PC-3 (cell line): ENCODE data around the gene SPEM3. TPM values are rescaled to one million over a fixed set of nuclear protein-coding genes. Genes with fewer than 3 reads are reported as not detected.

Experiments used
- ATAC-seq: fragments of 200-7000 bp; cut with Tn5 transposase; 2 replicates; pipeline ENCODE4 v1.9.1; 2020; ENCODE audit warnings: mild to moderate bottlenecking, moderate library complexity
- BruUV-seq: library from RNA; stranded (reverse); fragments of 400-500 nt; replicated peaks from 2 replicates; lab custom pipeline; 2021; lab: Mats Ljungman, UMichigan
- CTCF ChIA-PET: fragments of 300-600 bp; sonication (Branson Sonifier 250); formaldehyde crosslinking; loops from one replicate; lab custom pipeline; 2022; ENCODE audit warnings: antibody characterized with exemption; lab: Charles Lee
- POLR2A ChIA-PET: fragments of 300-600 bp; sonication (Branson Sonifier 250); formaldehyde crosslinking; loops from one replicate; lab custom pipeline; 2022; ENCODE audit warnings: antibody characterized with exemption; ENCODE audit not compliant: unreplicated experiment; lab: Charles Lee
- DNase-seq: peaks from one replicate; pipeline ENCODE4 v3.0.0-alpha.2; 2015
- H2AFZ ChIP-seq: fragments of 300-600 bp; sonication (generic); 2 replicates; pipeline ENCODE4 v1.6.0; 2016; ENCODE audit warnings: antibody characterized with exemption, low read length
- H3F3A ChIP-seq: fragments of 300-600 bp; sonication (generic); one replicate; pipeline ENCODE4 v1.6.0; 2017; ENCODE audit warnings: antibody characterized with exemption, low read length, control low read depth, mild to moderate bottlenecking; ENCODE audit not compliant: unreplicated experiment
- H3K27ac ChIP-seq: fragments of 300-600 bp; sonication (generic); 2 replicates; pipeline ENCODE4 v1.5.1; 2016; ENCODE audit warnings: mild to moderate bottlenecking, low read length
- H3K27me3 ChIP-seq: fragments of 300-600 bp; sonication (generic); 2 replicates; pipeline ENCODE4 v1.6.1; 2016; ENCODE audit warnings: low read length, mixed read lengths
- H3K36me3 ChIP-seq: fragments of 300-600 bp; sonication (generic); 2 replicates; pipeline ENCODE4 v1.6.1; 2016; ENCODE audit warnings: low read depth, mixed run types, low read length, mixed read lengths
- H3K4me1 ChIP-seq: fragments of 300-600 bp; sonication (generic); 2 replicates; pipeline ENCODE4 v1.5.1; 2016; ENCODE audit warnings: low read length; ENCODE audit not compliant: insufficient read depth
- H3K4me2 ChIP-seq: fragments of 300-600 bp; sonication (generic); 2 replicates; pipeline ENCODE4 v1.6.0; 2016; ENCODE audit warnings: low read length
- H3K4me3 ChIP-seq: fragments of 300-600 bp; sonication (generic); 2 replicates; pipeline ENCODE4 v1.5.1; 2016; ENCODE audit warnings: mild to moderate bottlenecking, low read length, mixed read lengths
- H3K79me2 ChIP-seq: fragments of 300-600 bp; sonication (generic); 2 replicates; pipeline ENCODE4 v1.6.1; 2017; ENCODE audit warnings: low read length, mixed read lengths
- H3K9ac ChIP-seq: fragments of 300-600 bp; sonication (generic); 2 replicates; pipeline ENCODE4 v1.6.0; 2016; ENCODE audit warnings: mild to moderate bottlenecking, low read length
- H3K9me2 ChIP-seq: fragments of 300-600 bp; sonication (generic); replicated peaks from 2 replicates; pipeline ENCODE4 v1.6.1; 2016; ENCODE audit warnings: mixed run types, low read length, mixed read lengths
- H3K9me3 ChIP-seq: fragments of 300-600 bp; sonication (generic); 2 replicates; pipeline ENCODE4 v1.6.1; 2016; ENCODE audit warnings: low read length, mixed read lengths
- H4K20me1 ChIP-seq: fragments of 300-600 bp; sonication (generic); 2 replicates; pipeline ENCODE4 v1.6.1; 2016; ENCODE audit warnings: low read length, mixed read lengths
- EZH2 ChIP-seq: fragments of 300-600 bp; sonication (generic); IDR thresholded peaks from one replicate; pipeline ENCODE4 v1.6.1; 2017; ENCODE audit warnings: antibody characterized with exemption, mild to moderate bottlenecking, low read length; ENCODE audit not compliant: unreplicated experiment
- EZH2phosphoT487 ChIP-seq: fragments of 300-600 bp; sonication (generic); IDR thresholded peaks from 2 replicates; pipeline ENCODE4 v1.6.1; 2018; ENCODE audit warnings: mild to moderate bottlenecking, antibody characterized with exemption, low read length, borderline replicate concordance
- intact Hi-C: fragments of 100-400 bp; cut with micrococcal nuclease; formaldehyde crosslinking; loops from 2 replicates; pipeline ENCODE4 v1.9.0; 2023
- total RNA-seq: library from RNA; depleted of rRNA; stranded (reverse); fragments of >200 nt; gene quantifications from 2 replicates; pipeline ENCODE4 v1.2.3, GENCODE V29; 2014
- TF ChIP-seq, protein P1 (sequence below): fragments of 300-600 bp; sonication (generic); conservative IDR thresholded peaks from 2 replicates; pipeline ENCODE4 v1.5.1; 2017; ENCODE audit warnings: antibody characterized with exemption, low read depth, mild to moderate bottlenecking, low read length

Gene SPEM3
- total RNA-seq, 1 experiment from 2014 or later, result not detected

DNA sequence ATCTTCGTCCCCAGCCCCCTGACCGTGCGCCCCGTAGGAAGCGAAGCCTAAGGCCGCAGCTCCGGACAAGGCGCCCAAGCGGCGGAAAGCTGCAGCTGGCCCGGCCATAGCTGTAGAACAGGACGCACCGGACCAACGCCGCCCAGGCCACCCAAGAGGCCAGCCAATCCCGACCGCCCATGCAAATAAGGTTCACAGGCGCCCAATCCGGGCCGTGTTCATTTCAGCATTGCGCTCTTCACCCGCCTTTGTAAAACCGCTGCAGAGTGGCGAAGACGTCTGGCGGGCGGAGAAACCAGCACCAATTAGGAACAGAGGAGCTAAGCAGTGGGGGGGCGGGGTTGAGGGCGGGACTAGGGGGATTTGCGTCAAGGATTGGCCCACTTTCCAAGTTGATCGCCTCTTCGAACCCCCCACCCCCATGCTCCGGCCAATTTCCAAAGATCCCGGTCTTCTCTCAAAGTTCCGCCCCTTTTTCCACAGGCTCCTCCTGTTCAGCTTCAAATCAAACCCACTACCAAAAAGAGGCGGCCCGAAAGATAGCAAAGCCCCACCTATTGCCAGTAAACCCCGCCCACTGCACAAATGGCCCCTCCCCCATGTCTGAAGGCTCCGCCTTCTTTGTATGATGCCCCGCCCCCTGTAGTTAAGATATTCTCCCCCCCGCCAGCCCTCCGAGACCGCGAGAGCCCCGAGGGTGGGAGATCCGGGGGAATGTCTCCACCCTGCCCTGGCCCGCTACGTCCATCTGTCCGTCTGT is 24.5 kb upstream of the SPEM3 start, which contains the start of gene TMEM256:
Gene TMEM256, minus strand, starts transcription at position 121 of the 760 bp plus-strand sequence. Its CDS starts 13 bp downstream, at position 108.
- Histone ChIP-seq H3K27me3 (no peaks in the 10 kb centered on the region), H2AFZ (peak within 1 kb of the TSS; percentile 80), H3K9me2 (no peaks in the 10 kb centered on the region), H3K9me3 (no peaks in the 10 kb centered on the region), H3K36me3 (no peaks in the 10 kb centered on the region), H3K4me2 (peak within 1 kb of the TSS; percentile 93), H3K4me3 (peak within 1 kb of the TSS; percentile 85), H3F3A (no peaks in the 10 kb centered on the region), H4K20me1 (no peaks in the 10 kb centered on the region), H3K27ac (0 out of 2 replicates have a peak within 1 kb of the TSS, but pooled peaks have one; percentile 13), H3K79me2 (peaks cover 6% of the 10 kb centered on the region; the same call in 1 of the 2 replicates), H3K9ac (peak within 1 kb of the TSS; percentile 73), H3K4me1 (peaks cover 9% of the 10 kb centered on the region)
- DNase-seq (peak; percentile 97), ATAC-seq (peak; percentile 87)
- POLR2A ChIA-PET, result interaction anchor here (0.5 to 0.7 kb wide), 5 partner anchors 10 to 1935 kb away, joined by 3 to 5 read pairs (median 3); partner anchors contain the start of genes DHX33 and PLSCR3
- intact Hi-C loops, result loop anchor here (1.0 kb wide), 2 partner anchors 10 to 31 kb away; partner anchors contain the start of genes PLSCR3 and TMEM102
- TF ChIP-seq EZH2 (no peak), EZH2phosphoT487 (no peak)
- TF ChIP-seq, protein P1, sequence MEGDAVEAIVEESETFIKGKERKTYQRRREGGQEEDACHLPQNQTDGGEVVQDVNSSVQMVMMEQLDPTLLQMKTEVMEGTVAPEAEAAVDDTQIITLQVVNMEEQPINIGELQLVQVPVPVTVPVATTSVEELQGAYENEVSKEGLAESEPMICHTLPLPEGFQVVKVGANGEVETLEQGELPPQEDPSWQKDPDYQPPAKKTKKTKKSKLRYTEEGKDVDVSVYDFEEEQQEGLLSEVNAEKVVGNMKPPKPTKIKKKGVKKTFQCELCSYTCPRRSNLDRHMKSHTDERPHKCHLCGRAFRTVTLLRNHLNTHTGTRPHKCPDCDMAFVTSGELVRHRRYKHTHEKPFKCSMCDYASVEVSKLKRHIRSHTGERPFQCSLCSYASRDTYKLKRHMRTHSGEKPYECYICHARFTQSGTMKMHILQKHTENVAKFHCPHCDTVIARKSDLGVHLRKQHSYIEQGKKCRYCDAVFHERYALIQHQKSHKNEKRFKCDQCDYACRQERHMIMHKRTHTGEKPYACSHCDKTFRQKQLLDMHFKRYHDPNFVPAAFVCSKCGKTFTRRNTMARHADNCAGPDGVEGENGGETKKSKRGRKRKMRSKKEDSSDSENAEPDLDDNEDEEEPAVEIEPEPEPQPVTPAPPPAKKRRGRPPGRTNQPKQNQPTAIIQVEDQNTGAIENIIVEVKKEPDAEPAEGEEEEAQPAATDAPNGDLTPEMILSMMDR, result no peak
- CTCF ChIA-PET, result interaction anchor here (0.8 to 1.2 kb wide), 5 partner anchors 10 to 284 kb away, joined by 3 to 6 read pairs (median 4); partner anchors contain the start of genes ACADVL, DLG4 and PLSCR3
- BruUV-seq, result no TSS peak

DNA sequence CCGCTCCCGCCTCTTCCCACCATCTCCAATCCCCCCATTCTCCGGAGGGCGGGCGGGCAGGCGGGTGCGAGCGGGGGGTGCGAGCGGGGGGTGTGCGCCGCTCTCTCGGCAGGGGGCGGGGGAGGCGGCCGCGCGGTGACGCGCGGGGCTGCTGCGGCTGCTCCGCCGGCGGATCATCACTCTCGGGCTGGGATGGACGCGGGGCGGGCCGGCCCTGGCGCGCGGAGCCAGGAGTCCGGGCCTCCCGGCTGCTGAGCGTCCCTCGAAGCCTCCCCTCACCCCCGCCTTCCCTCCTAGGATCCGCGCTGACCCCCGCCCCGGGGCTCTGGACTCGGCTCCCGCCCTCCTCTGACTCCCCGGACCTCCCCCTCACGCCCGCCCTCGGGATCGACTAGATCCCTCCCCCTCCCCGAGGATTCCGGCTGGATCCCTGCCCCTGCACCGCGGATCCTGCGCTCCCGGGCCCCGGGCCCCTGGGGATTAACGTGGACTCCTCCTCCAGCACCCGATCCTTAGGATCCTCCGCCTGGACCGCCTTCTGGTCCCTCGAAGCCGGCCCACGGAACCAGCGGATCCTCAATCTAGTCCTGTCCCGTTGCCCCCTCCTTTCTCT is 23.8 kb upstream of the SPEM3 start:
- Histone ChIP-seq H3K4me3 (peak overlapping the region; percentile 81), H3K27me3 (no peaks in the 10 kb centered on the region), H3K9me3 (no peaks in the 10 kb centered on the region), H3K4me1 (peaks cover 9% of the 10 kb centered on the region), H3K27ac (no peak overlapping the region), H3K9me2 (no peaks in the 10 kb centered on the region), H2AFZ (peak overlapping the region; percentile 71), H3K36me3 (no peaks in the 10 kb centered on the region), H3K4me2 (peak overlapping the region; percentile 93), H4K20me1 (no peaks in the 10 kb centered on the region), H3K79me2 (peaks cover 6% of the 10 kb centered on the region; the same call in 1 of the 2 replicates), H3F3A (no peaks in the 10 kb centered on the region), H3K9ac (peak overlapping the region; percentile 60)
- TF ChIP-seq EZH2phosphoT487 (no peak), EZH2 (no peak)
- TF ChIP-seq, protein P1, result no peak
- peak; percentile 28 for ATAC-seq
- intact Hi-C loops, result loop anchor here (1.0 kb wide), 2 partner anchors 11 to 30 kb away; partner anchors contain the start of genes PLSCR3 and TMEM102
- ChIA-PET POLR2A (interaction anchor here (0.6 kb wide), 1 partner anchor 157 kb away, joined by 3 read pairs; no protein-coding TSS in a partner anchor), CTCF (interaction anchor here (0.8 to 1.1 kb wide), 4 partner anchors 11 to 284 kb away, joined by 3 to 6 read pairs (median 4); partner anchors contain the start of genes ACADVL, DLG4 and PLSCR3)
- no peak for DNase-seq
- no TSS peak for BruUV-seq
